B cell (primary cell): ENCODE data around the gene QSOX1. TPM values are rescaled to one million over a fixed set of nuclear protein-coding genes. Genes with fewer than 3 reads are reported as not detected.

Experiments
- ATAC-seq: fragments of 200-7000 bp; cut with Tn5 transposase; one replicate; pipeline ENCODE4 v1.10.0; 2021; ENCODE audit warnings: low read depth, mild to moderate bottlenecking, moderate number of reproducible peaks, moderate library complexity
- CTCF ChIA-PET: fragments of 350-600 bp; sonication (Branson Sonifier 250); formaldehyde crosslinking; loops from one replicate; lab custom pipeline; 2021; ENCODE audit warnings: antibody characterized with exemption, inconsistent platforms; lab: Charles Lee
- POLR2A ChIA-PET: fragments of 350-600 bp; sonication (Branson Sonifier 250); formaldehyde crosslinking; loops from one replicate; lab custom pipeline; 2021; ENCODE audit warnings: antibody characterized with exemption; lab: Charles Lee
- DNase-seq: peaks from one replicate; pipeline ENCODE4 v3.0.0; 2013
- H2AFZ ChIP-seq: 2 replicates; pipeline ENCODE4 v1.6.1; 2012; ENCODE audit warnings: mild to moderate bottlenecking, low read depth, low read length; ENCODE audit not compliant: insufficient read depth, poor library complexity, severe bottlenecking
- H3K27ac ChIP-seq, 2 donors: 1 replicate in 1 of 2; 2 replicates in 1 of 2; pipeline ENCODE4 v1.5.1; 2012 to 2013; ENCODE audit warnings: low read length in 2 of 2, mild to moderate bottlenecking in 2 of 2, moderate library complexity in 1 of 2
- H3K27me3 ChIP-seq, 4 experiments: fragments of 200-600 bp in 1 of 4; sonication (generic) in 1 of 4; replicated peaks in 1 of 4; 1 replicate in 2 of 4; 2 replicates in 2 of 4; pipeline versions ENCODE4 v1.6.1 to v1.7.0; 2013 to 2016; ENCODE audit warnings: low read length in 3 of 4, mild to moderate bottlenecking in 2 of 4, mixed read lengths in 1 of 4, moderate library complexity in 1 of 4; ENCODE audit not compliant: insufficient read depth in 4 of 4, control insufficient read depth in 3 of 4; ENCODE audit errors: control extremely low read depth in 1 of 4
- H3K36me3 ChIP-seq, 2 experiments: replicated peaks in 1 of 2; 1 replicate in 1 of 2; 2 replicates in 1 of 2; pipeline versions ENCODE4 v1.6.1 to v1.7.1; 2013; ENCODE audit warnings: low read length in 1 of 2; ENCODE audit not compliant: insufficient read depth in 2 of 2, control insufficient read depth in 1 of 2; ENCODE audit errors: control extremely low read depth in 1 of 2, extremely low read depth in 1 of 2
- H3K4me1 ChIP-seq, 2 donors: fragments of 200-600 bp in 1 of 2; sonication (generic) in 1 of 2; 1 replicate in 1 of 2; 2 replicates in 1 of 2; pipeline versions ENCODE4 v1.5.1 to v1.6.1; 2013 to 2017; ENCODE audit warnings: low read length in 2 of 2; ENCODE audit not compliant: control insufficient read depth in 2 of 2, insufficient read depth in 2 of 2
- H3K4me2 ChIP-seq: replicated peaks from 2 replicates; pipeline ENCODE3; 2012; ENCODE audit warnings: mild to moderate bottlenecking, low read depth, low read length; ENCODE audit not compliant: poor library complexity, severe bottlenecking
- H3K4me3 ChIP-seq, 5 experiments: fragments of 200-600 bp in 1 of 5; sonication (generic) in 1 of 5; 1 replicate in 3 of 5; 2 replicates in 2 of 5; pipeline versions ENCODE4 v1.5.1 to v1.7.0; 2011 to 2016; ENCODE audit warnings: low read length in 4 of 5, mild to moderate bottlenecking in 4 of 5, low read depth in 2 of 5, control low read depth in 1 of 5, moderate library complexity in 1 of 5; ENCODE audit not compliant: insufficient read depth in 1 of 5; ENCODE audit errors: control extremely low read depth in 1 of 5, extremely low read depth in 1 of 5
- H3K79me2 ChIP-seq: fragments of 200-600 bp; sonication (generic); one replicate; pipeline ENCODE4 v1.6.0; 2016; ENCODE audit warnings: low read length; ENCODE audit not compliant: control insufficient read depth, insufficient read depth
- H3K9ac ChIP-seq: fragments of 200-600 bp; sonication (generic); 2 replicates; pipeline ENCODE4 v1.6.1; 2017; ENCODE audit warnings: mild to moderate bottlenecking, low read length, moderate library complexity
- H3K9me3 ChIP-seq, 3 donors: one replicate each; pipeline versions ENCODE4 v1.6.1 to v1.7.1; 2013; ENCODE audit warnings: low read length in 2 of 3; ENCODE audit not compliant: control insufficient read depth in 2 of 3, insufficient read depth in 1 of 3; ENCODE audit errors: control extremely low read depth in 1 of 3
- H4K20me1 ChIP-seq: 2 replicates; pipeline ENCODE4 v1.6.0; 2012; ENCODE audit warnings: mild to moderate bottlenecking, low read length; ENCODE audit not compliant: insufficient read depth, control insufficient read depth, poor library complexity, severe bottlenecking
- H3K27ac Mint-ChIP-seq: one replicate; pipeline ENCODE4 v1.8.0; 2021; ENCODE audit warnings: mixed read lengths
- H3K27me3 Mint-ChIP-seq: one replicate; pipeline ENCODE4 v1.8.0; 2021; ENCODE audit warnings: mixed read lengths
- H3K4me1 Mint-ChIP-seq: one replicate; pipeline ENCODE4 v1.8.0; 2021; ENCODE audit warnings: mixed read lengths
- H3K4me3 Mint-ChIP-seq: one replicate; pipeline ENCODE4 v1.8.0; 2021; ENCODE audit warnings: mixed read lengths
- H3K9me3 Mint-ChIP-seq: one replicate; pipeline ENCODE4 v1.8.0; 2022; ENCODE audit warnings: mixed read lengths; ENCODE audit not compliant: insufficient read depth
- CTCF ChIP-seq: fragments of 200-600 bp; IDR thresholded peaks from one replicate; pipeline ENCODE4 v1.8.0; 2022; ENCODE audit warnings: antibody characterized with exemption, mild to moderate bottlenecking
- EZH2 ChIP-seq: IDR thresholded peaks from 2 replicates; pipeline ENCODE4 v1.6.1; 2012; ENCODE audit warnings: borderline replicate concordance, low read depth, mild to moderate bottlenecking, moderate library complexity, low read length; ENCODE audit not compliant: insufficient read depth, poor library complexity, severe bottlenecking
- WGBS: methylation state at CpG from one replicate; pipeline ENCODE4 v1.1.5; 2013; ENCODE audit warnings: missing lambda C conversion rate; ENCODE audit not compliant: insufficient coverage; 5-methylcytosine and 5-hydroxymethylcytosine counted together
- intact Hi-C: fragments of 100-400 bp; cut with micrococcal nuclease; formaldehyde crosslinking; loops from one replicate; pipeline ENCODE4 v1.10.0; 2022
- polyA plus RNA-seq: library from polyadenylated mRNA; depleted of rRNA; stranded (reverse); fragments of >200 nt; gene quantifications from 2 replicates; pipeline ENCODE4 v1.2.3, GENCODE V29; 2012
- total RNA-seq, 2 donors: library from RNA; stranded (reverse); fragments of 120-200 nt in 1 of 2; gene quantifications; 1 replicate in 1 of 2; 2 replicates in 1 of 2; pipeline versions ENCODE4 v1.2.3 to v1.2.4, GENCODE V29; 2013 to 2022

Gene QSOX1
- total and polyA plus RNA-seq, 2 donors (not counting 1 experiment from before 2014, with no cell fraction given): 11.4 to 20.6 TPM

DNA sequence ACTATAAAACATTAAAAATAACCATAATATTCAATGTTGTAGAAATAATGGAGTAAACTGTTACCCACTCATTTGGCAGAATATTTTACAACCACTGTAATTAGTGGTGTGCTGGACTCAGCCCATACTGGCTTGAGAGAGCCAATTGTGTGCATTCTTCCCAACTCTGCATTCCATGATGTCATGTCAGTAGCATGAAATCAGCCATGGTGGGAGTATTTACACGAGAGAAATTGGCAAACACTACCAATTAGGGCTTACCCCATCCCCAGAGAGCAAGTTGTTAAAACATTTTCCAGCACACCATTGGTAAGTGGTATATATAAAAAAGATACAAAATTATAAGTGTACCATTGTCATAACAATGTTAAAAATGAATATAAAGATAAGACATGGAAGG is 19.1 kb upstream of the QSOX1 start:
- H3K27ac Mint-ChIP-seq: no peak overlapping the region
- no peak for TF ChIP-seq EZH2
- TF ChIP-seq CTCF: no peak
- H3K4me1 Mint-ChIP-seq: no peaks in the 10 kb centered on the region
- no peak overlapping the region for H3K4me2 ChIP-seq
- peaks cover 4% of the 10 kb centered on the region for H3K9me3 Mint-ChIP-seq
- H3K27me3 ChIP-seq: peaks cover 0 to 7% (median 2%) of the 10 kb centered on the region in 4 experiments
- H3K79me2 ChIP-seq: no peaks in the 10 kb centered on the region
- no peaks in the 10 kb centered on the region for H3K36me3 ChIP-seq
- H3K4me3 Mint-ChIP-seq: no peak overlapping the region
- H3K4me3 ChIP-seq: no peak overlapping the region
- H2AFZ ChIP-seq: no peak overlapping the region
- no peak overlapping the region for H3K27ac ChIP-seq
- no CpG with 5 or more reads among the region's 1 CpG for WGBS
- ATAC-seq: no peak
- DNase-seq: no peak
- H4K20me1 ChIP-seq: no peaks in the 10 kb centered on the region
- intact Hi-C loops: no loop called here
- peaks cover 39% of the 10 kb centered on the region for H3K27me3 Mint-ChIP-seq
- ChIA-PET CTCF (interaction anchor here (1.2 kb wide), 1 partner anchor 45 kb away, joined by 4 read pairs; no protein-coding TSS in a partner anchor), POLR2A (no interaction called here)
- H3K9ac ChIP-seq: no peak overlapping the region
- H3K4me1 ChIP-seq: no peaks in the 10 kb centered on the region
- peaks cover 0 to 4% (median 0%) of the 10 kb centered on the region in 3 donors for H3K9me3 ChIP-seq

GRCh38 chr1:180136331-180136967 is 18.2 kb upstream of the QSOX1 start:
- Histone ChIP-seq H3K4me2 (no peak overlapping the region), H3K4me1 (no peaks in the 10 kb centered on the region), H3K9ac (no peak overlapping the region), H3K4me3 (no peak overlapping the region), H3K27ac (no peak overlapping the region), H3K79me2 (no peaks in the 10 kb centered on the region), H3K9me3 (peaks cover 0 to 4% (median 0%) of the 10 kb centered on the region in 3 donors), H3K36me3 (no peaks in the 10 kb centered on the region), H2AFZ (no peak overlapping the region), H4K20me1 (no peaks in the 10 kb centered on the region), H3K27me3 (peaks cover 0 to 7% (median 2%) of the 10 kb centered on the region in 4 experiments)
- DNase-seq (no peak), ATAC-seq (no peak)
- no peak for TF ChIP-seq CTCF
- TF ChIP-seq EZH2: no peak
- intact Hi-C loops: no loop called here
- H3K9me3 Mint-ChIP-seq: peaks cover 4% of the 10 kb centered on the region
- no peak overlapping the region for H3K4me3 Mint-ChIP-seq
- H3K27ac Mint-ChIP-seq: no peak overlapping the region
- 100% methylated on average over 2 of the region's 4 CpGs for WGBS
- CTCF ChIA-PET: no interaction called here
- POLR2A ChIA-PET: no interaction called here
- H3K4me1 Mint-ChIP-seq: no peaks in the 10 kb centered on the region
- H3K27me3 Mint-ChIP-seq: peaks cover 37% of the 10 kb centered on the region
